Lung (tissue), 12 donors: ENCODE data around the gene MOV10. TPM values are rescaled to one million over a fixed set of nuclear protein-coding genes. Genes with fewer than 3 reads are reported as not detected.

Source experiments
- ATAC-seq: fragments of 200-7000 bp; cut with Tn5 transposase; one replicate; pipeline ENCODE4 v1.9.1; 2020; ENCODE audit warnings: moderate number of reproducible peaks; ENCODE audit not compliant: insufficient read depth, low FRiP score
- DNase-seq, 3 donors: peaks; one replicate each; pipeline ENCODE4 v3.0.0-alpha.2; 2013 to 2017
- H3K27ac ChIP-seq, 2 donors: one replicate each; pipeline ENCODE4 v1.5.1; 2013; ENCODE audit warnings: mild to moderate bottlenecking in 2 of 2, moderate library complexity in 2 of 2, control low read depth in 1 of 2, inconsistent platforms in 1 of 2, low read depth in 1 of 2, low read length in 1 of 2
- H3K27me3 ChIP-seq, 3 donors: one replicate each; pipeline ENCODE4 v1.5.1; 2013; ENCODE audit warnings: low read length in 2 of 3; ENCODE audit not compliant: control insufficient read depth in 3 of 3, insufficient read depth in 3 of 3
- H3K36me3 ChIP-seq, 4 donors: one replicate each; pipeline ENCODE4 v1.5.1; 2013; ENCODE audit warnings: low read length in 4 of 4, mild to moderate bottlenecking in 1 of 4, moderate library complexity in 1 of 4; ENCODE audit not compliant: control insufficient read depth in 4 of 4, insufficient read depth in 4 of 4
- H3K4me1 ChIP-seq, 5 donors: one replicate each; pipeline ENCODE4 v1.5.1; 2013; ENCODE audit warnings: low read length in 5 of 5, mild to moderate bottlenecking in 2 of 5, moderate library complexity in 1 of 5; ENCODE audit not compliant: control insufficient read depth in 5 of 5, insufficient read depth in 5 of 5
- H3K4me3 ChIP-seq: one replicate; pipeline ENCODE4 v1.5.1; 2013; ENCODE audit warnings: mild to moderate bottlenecking, control low read depth, moderate library complexity
- H3K9ac ChIP-seq, 2 donors: one replicate each; pipeline ENCODE4 v1.5.1; 2013; ENCODE audit warnings: low read length in 2 of 2, control low read depth in 1 of 2; ENCODE audit not compliant: insufficient read depth in 1 of 2
- H3K9me3 ChIP-seq, 4 donors: one replicate each; pipeline ENCODE4 v1.5.1; 2013; ENCODE audit warnings: low read length in 3 of 4, mild to moderate bottlenecking in 1 of 4, moderate library complexity in 1 of 4; ENCODE audit not compliant: control insufficient read depth in 4 of 4, insufficient read depth in 3 of 4
- CTCF ChIP-seq: IDR thresholded peaks from 2 replicates; pipeline ENCODE4 v1.5.1; 2012; ENCODE audit warnings: mild to moderate bottlenecking; ENCODE audit errors: control extremely low read depth, extremely low read depth
- WGBS, 2 donors: extraction: QIAGEN DNeasy Blood & Tissue Kit; methylation state at CpG; one replicate each; pipeline ENCODE4 v1.1.7; 2013; 5-methylcytosine and 5-hydroxymethylcytosine counted together
- polyA plus RNA-seq, 2 donors: library from polyadenylated mRNA; stranded (reverse); fragments of 200-250 nt; gene quantifications; one replicate each; pipeline ENCODE4 v1.2.1, GENCODE V29; 2013
- total RNA-seq, 2 donors: library from RNA; depleted of rRNA in 1 of 2; stranded (reverse); fragments of >200 nt in 1 of 2; gene quantifications; one replicate each; pipeline ENCODE4 v1.2.1, GENCODE V29; 2014 to 2021
- donor health status: control.
- donor health status: control.
- donor health status: Bipolar disorder and iron deficiency.
- donor health status: healthy.
- donor health status: DM: yes; HTN: yes; CAD: no.

The MOV10 gene
- total and polyA plus RNA-seq, 4 donors: 33.4 to 51.3 (median 40.2) TPM

- 94 to 97% methylated on average over 9 of the region's 9 CpGs for WGBS, 2 donors
- no peak for ATAC-seq
- no peak for DNase-seq
Measured at GRCh38 chr1:112689196-112689841, 14.9 kb downstream of the MOV10 start.

GRCh38 chr1:112689842-112690237 lies 15.4 kb downstream of the MOV10 start:
- no peak for ATAC-seq
- DNase-seq: no peak
- WGBS, 2 donors: 89 to 94% methylated on average over 11 of the region's 11 CpGs
- H3K4me1 ChIP-seq: peaks cover 0 to 4% (median 0%) of the 10 kb centered on the region in 5 donors
- H3K9ac ChIP-seq: no peak overlapping the region
- no peak overlapping the region for H3K27ac ChIP-seq
- no peaks in the 10 kb centered on the region for H3K27me3 ChIP-seq
- peaks cover 0 to 35% (median 26%) of the 10 kb centered on the region in 4 donors for H3K36me3 ChIP-seq
- H3K9me3 ChIP-seq: no peaks in the 10 kb centered on the region
- no peak overlapping the region for H3K4me3 ChIP-seq
- TF ChIP-seq CTCF: no peak

More at GRCh38 chr1:112689196-112689841, 14.9 kb downstream of the MOV10 start:
- no peak for TF ChIP-seq CTCF
- Histone ChIP-seq H3K36me3 (peaks cover 0 to 30% (median 22%) of the 10 kb centered on the region in 4 donors), H3K9ac (no peak overlapping the region), H3K27me3 (no peaks in the 10 kb centered on the region), H3K9me3 (no peaks in the 10 kb centered on the region), H3K4me1 (peaks cover 0 to 4% (median 0%) of the 10 kb centered on the region in 5 donors), H3K27ac (no peak overlapping the region), H3K4me3 (no peak overlapping the region)

GRCh38 chr1:112692681-112693080 lies 18.2 kb downstream of the MOV10 start:
- 96 to 99% methylated on average over 5 of the region's 5 CpGs for WGBS, 2 donors
- Histone ChIP-seq H3K4me1 (peaks cover 0 to 4% (median 0%) of the 10 kb centered on the region in 5 donors), H3K9ac (no peak overlapping the region), H3K36me3 (peaks cover 0 to 53% (median 46%) of the 10 kb centered on the region in 4 donors), H3K27me3 (no peaks in the 10 kb centered on the region), H3K4me3 (no peak overlapping the region), H3K27ac (no peak overlapping the region), H3K9me3 (no peaks in the 10 kb centered on the region)
- TF ChIP-seq CTCF: no peak
- DNase-seq (no peak), ATAC-seq (no peak)
